B cell (primary cell): ENCODE measurements around the gene SETDB1.
A peak's percentile ranks its signal among the peaks of the same experiment; 100 is the strongest.

Source experiments
- CTCF ChIP-seq: fragments of 200-600 bp; IDR thresholded peaks from one replicate; pipeline ENCODE4 v1.8.0; 2022; ENCODE audit warnings: antibody characterized with exemption, mild to moderate bottlenecking
- EZH2 ChIP-seq: IDR thresholded peaks from 2 replicates; pipeline ENCODE4 v1.6.1; 2012; ENCODE audit warnings: borderline replicate concordance, low read depth, mild to moderate bottlenecking, moderate library complexity, low read length; ENCODE audit not compliant: insufficient read depth, poor library complexity, severe bottlenecking

- TF ChIP-seq CTCF (peak; percentile 6), EZH2 (no peak)
Measured at GRCh38 chr1:151006327-151007052, 80.3 kb downstream of the SETDB1 start, which contains the start of gene MINDY1.
